SH-SY5Y (cell line): ENCODE measurements around the gene DPYSL4.

Experiments used
- GATA2 ChIP-seq: IDR thresholded peaks from 2 replicates; pipeline ENCODE4 v1.6.1; 2011; ENCODE audit warnings: mild to moderate bottlenecking, low read depth, low read length
- GATA3 ChIP-seq: IDR thresholded peaks from 2 replicates; pipeline ENCODE4 v1.6.1; 2011; ENCODE audit warnings: low read depth, mild to moderate bottlenecking, low read length, moderate library complexity

DNA sequence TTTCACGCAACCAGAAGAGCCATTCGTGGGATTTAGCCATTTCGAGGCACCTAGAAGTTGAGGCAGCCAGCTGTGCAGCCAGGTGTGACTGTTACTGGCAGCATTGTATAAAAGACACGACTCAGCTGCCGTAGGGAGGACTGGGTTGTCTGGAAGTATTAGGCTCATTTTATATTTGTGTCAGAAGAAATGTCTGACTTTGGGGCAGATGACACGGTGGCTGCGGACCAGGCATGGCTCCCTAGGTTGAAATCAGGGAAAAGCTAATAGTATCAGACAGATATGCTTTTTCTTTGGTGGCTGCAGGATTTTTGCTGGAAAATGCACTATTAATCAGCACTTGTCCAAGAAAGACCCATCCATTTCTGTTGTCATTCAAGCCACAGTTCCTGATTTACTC is 4.2 kb upstream of the DPYSL4 start:
- no peak for TF ChIP-seq GATA3
- TF ChIP-seq GATA2 = no peak
